Activated CD8-positive, alpha-beta T cell treated with anti-CD3 and anti-CD28 coated beads for 36 hours (primary cell): ENCODE results near the gene CTCF. TPM values are rescaled to one million over a fixed set of nuclear protein-coding genes. Genes with fewer than 3 reads are reported as not detected.
"Not testable (repeated sequence)": the region's sequence is repeated elsewhere in the genome, so short reads cannot be mapped to it uniquely, and the experiment has no call there.

Source experiments
- ATAC-seq: fragments of 200-7000 bp; cut with Tn5 transposase; one replicate; pipeline ENCODE4 v1.10.0; 2021; ENCODE audit warnings: mild to moderate bottlenecking, moderate library complexity
- CTCF ChIA-PET: fragments of 350-600 bp; sonication (Branson Sonifier 250); formaldehyde crosslinking; loops from one replicate; lab custom pipeline; 2021; ENCODE audit warnings: antibody characterized with exemption; lab: Charles Lee
- POLR2A ChIA-PET: fragments of 350-600 bp; sonication (Branson Sonifier 250); formaldehyde crosslinking; loops from one replicate; lab custom pipeline; 2021; ENCODE audit warnings: antibody characterized with exemption; lab: Charles Lee
- DNase-seq: peaks from one replicate; pipeline ENCODE4 v3.0.0-alpha.2; 2020
- H3K27ac Mint-ChIP-seq: one replicate; pipeline ENCODE4 v1.8.0; 2021; ENCODE audit warnings: mild to moderate bottlenecking, mixed read lengths
- H3K27me3 Mint-ChIP-seq: one replicate; pipeline ENCODE4 v1.8.0; 2021; ENCODE audit warnings: mixed read lengths
- H3K36me3 Mint-ChIP-seq: one replicate; pipeline ENCODE4 v1.8.0; 2021; ENCODE audit warnings: low read depth, mixed read lengths
- H3K4me1 Mint-ChIP-seq: one replicate; pipeline ENCODE4 v1.8.0; 2021; ENCODE audit warnings: low read depth, mixed read lengths
- H3K4me3 Mint-ChIP-seq: one replicate; pipeline ENCODE4 v1.8.0; 2021; ENCODE audit warnings: mild to moderate bottlenecking, moderate library complexity, mixed read lengths
- H3K9me3 Mint-ChIP-seq: one replicate; pipeline ENCODE4 v1.8.0; 2021; ENCODE audit warnings: mixed read lengths
- CTCF ChIP-seq: fragments of 200-600 bp; IDR thresholded peaks from one replicate; pipeline ENCODE4 v1.8.0; 2022; ENCODE audit warnings: antibody characterized with exemption, mild to moderate bottlenecking
- intact Hi-C: fragments of 100-400 bp; cut with micrococcal nuclease; formaldehyde crosslinking; loops from one replicate; pipeline ENCODE4 v1.10.0; 2022
- total RNA-seq, 2 experiments: library from RNA; stranded (reverse); gene quantifications; one replicate each; pipeline ENCODE4 v1.2.3, GENCODE V29; 2021

Gene CTCF
- total RNA-seq, 2 experiments from 2014 or later: 47.4 to 50.6 TPM

GRCh38 chr16:67533024-67533560 is 29.2 kb upstream of the CTCF start:
- CTCF ChIA-PET: interaction anchor here (0.9 to 11.4 kb wide), 7 partner anchors 11 to 133 kb away, joined by 3 to 135 read pairs (median 6); partner anchors contain the start of genes C16orf86, CARMIL2 and ENKD1
- intact Hi-C loops: no loop called here
- no peak for DNase-seq

GRCh38 chr16:67533987-67534386 is 28.3 kb upstream of the CTCF start:
- POLR2A ChIA-PET, H3K4me3 Mint-ChIP-seq, intact Hi-C loops, H3K36me3 Mint-ChIP-seq, ATAC-seq, H3K27ac Mint-ChIP-seq, DNase-seq, H3K9me3 Mint-ChIP-seq: not testable (repeated sequence)
- Mint-ChIP-seq H3K4me1 (peaks cover 29% of the 10 kb centered on the region), H3K27me3 (peaks cover 29% of the 10 kb centered on the region)
- CTCF ChIA-PET: interaction anchor here (2.8 to 11.4 kb wide), 2 partner anchors 12 to 13 kb away, joined by 17 to 135 read pairs; no protein-coding TSS in a partner anchor

More at GRCh38 chr16:67533024-67533560, 29.2 kb upstream of the CTCF start:
- POLR2A ChIA-PET: interaction anchor here (0.6 to 1.6 kb wide), 2 partner anchors 113 to 213 kb away, joined by 3 to 6 read pairs; partner anchors contain the start of gene CARMIL2
- no peak for ATAC-seq
- no peaks in the 10 kb centered on the region for H3K36me3 Mint-ChIP-seq
- peaks cover 25% of the 10 kb centered on the region for H3K4me1 Mint-ChIP-seq
- no peak overlapping the region for H3K27ac Mint-ChIP-seq
- peaks cover 29% of the 10 kb centered on the region for H3K27me3 Mint-ChIP-seq
- no peaks in the 10 kb centered on the region for H3K9me3 Mint-ChIP-seq
- TF ChIP-seq CTCF: no peak
- H3K4me3 Mint-ChIP-seq: no peak overlapping the region

- peaks cover 29% of the 10 kb centered on the region for H3K27me3 Mint-ChIP-seq
- TF ChIP-seq CTCF: no peak
- no peaks in the 10 kb centered on the region for H3K9me3 Mint-ChIP-seq
- DNase-seq: no peak
- ChIA-PET POLR2A (interaction anchor here (1.2 kb wide), 1 partner anchor 9 kb away, joined by 3 read pairs; no protein-coding TSS in a partner anchor), CTCF (interaction anchor here (0.9 to 11.4 kb wide), 4 partner anchors 10 to 13 kb away, joined by 3 to 135 read pairs (median 30); no protein-coding TSS in a partner anchor)
- H3K36me3 Mint-ChIP-seq: no peaks in the 10 kb centered on the region
- no peak overlapping the region for H3K4me3 Mint-ChIP-seq
- no peak for ATAC-seq
- H3K4me1 Mint-ChIP-seq: peaks cover 31% of the 10 kb centered on the region
- intact Hi-C loops: no loop called here
- H3K27ac Mint-ChIP-seq: no peak overlapping the region
These were observed 27.9 kb upstream of the CTCF start for GRCh38 chr16:67534431-67534830.

- TF ChIP-seq CTCF: no peak
These were observed 27.1 kb upstream of the CTCF start for GRCh38 chr16:67535201-67535600.

GRCh38 chr16:67537270-67537635 is 25.1 kb upstream of the CTCF start:
- ATAC-seq (peak; percentile 55), DNase-seq (peak; percentile 60)
- H3K36me3 Mint-ChIP-seq: peaks cover 10% of the 10 kb centered on the region
- no peaks in the 10 kb centered on the region for H3K9me3 Mint-ChIP-seq
- CTCF ChIA-PET: interaction anchor here (0.8 to 11.4 kb wide), 15 partner anchors 8 to 121 kb away, joined by 3 to 135 read pairs (median 5); partner anchors contain the start of genes ATP6V0D1, CARMIL2 and RIPOR1
- POLR2A ChIA-PET: interaction anchor here (0.6 to 2.2 kb wide), 9 partner anchors 9 to 129 kb away, joined by 3 to 9 read pairs (median 4); partner anchors contain the start of genes ATP6V0D1, C16orf86, CTCF and ENKD1
- TF ChIP-seq CTCF: no peak
- H3K4me1 Mint-ChIP-seq: peaks cover 31% of the 10 kb centered on the region
- peak overlapping the region; percentile 74 for H3K4me3 Mint-ChIP-seq
- intact Hi-C loops: no loop called here
- H3K27me3 Mint-ChIP-seq: peaks cover 11% of the 10 kb centered on the region
- peak overlapping the region; percentile 73 for H3K27ac Mint-ChIP-seq

More at GRCh38 chr16:67535201-67535600, 27.1 kb upstream of the CTCF start:
- H3K4me1 Mint-ChIP-seq: peaks cover 26% of the 10 kb centered on the region
- no peak for ATAC-seq
- H3K4me3 Mint-ChIP-seq: no peak overlapping the region
- POLR2A ChIA-PET: interaction anchor here (0.8 to 1.2 kb wide), 3 partner anchors 8 to 52 kb away, joined by 3 to 4 read pairs (median 3); partner anchors contain the start of gene AGRP
- H3K9me3 Mint-ChIP-seq: no peaks in the 10 kb centered on the region
- no peak overlapping the region for H3K27ac Mint-ChIP-seq
- intact Hi-C loops: no loop called here
- DNase-seq: no peak
- CTCF ChIA-PET: interaction anchor here (0.7 to 11.4 kb wide), 4 partner anchors 9 to 18 kb away, joined by 3 to 135 read pairs (median 23); no protein-coding TSS in a partner anchor
- peaks cover 24% of the 10 kb centered on the region for H3K27me3 Mint-ChIP-seq
- H3K36me3 Mint-ChIP-seq: no peaks in the 10 kb centered on the region
